ENCODE results near the gene MACROD2. TPM values are rescaled to one million over a fixed set of nuclear protein-coding genes. Genes with fewer than 3 reads are reported as not detected.
A peak's percentile ranks its signal among the peaks of the same experiment; 100 is the strongest.

Gene MACROD2
- total RNA-seq, 1 donor from 2014 or later: 78.2 TPM

DNA sequence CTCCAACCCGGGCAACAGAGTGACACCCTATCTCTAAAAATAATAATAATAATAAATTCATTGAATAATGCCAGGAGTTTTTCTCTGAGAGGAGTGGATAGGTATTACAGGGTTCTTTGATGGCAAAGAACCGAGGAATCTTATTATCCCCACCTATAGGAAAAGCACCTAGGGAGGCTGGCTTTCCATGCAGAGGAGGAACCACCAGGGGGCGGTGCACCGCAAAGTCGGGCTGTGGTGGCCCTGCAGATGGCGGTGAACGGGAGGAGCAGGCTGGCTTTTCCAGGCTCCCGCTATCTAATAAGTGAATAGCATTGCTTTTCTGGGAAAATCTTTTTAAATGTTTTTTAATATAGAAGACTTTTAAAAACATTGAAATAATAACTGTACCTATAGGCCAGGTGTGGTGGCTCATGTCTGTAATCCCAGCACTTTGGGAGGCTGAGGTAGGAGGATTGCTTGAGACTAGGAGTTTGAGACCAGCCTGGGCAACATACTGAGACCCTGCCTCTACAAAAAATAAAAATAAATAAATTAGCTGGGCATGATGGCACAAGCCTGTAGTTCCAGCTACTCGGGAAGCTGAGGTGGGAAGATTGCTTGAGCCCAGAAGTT, 1713.8 kb downstream of the MACROD2 start:
- ATAC-seq (peak; percentile 60), DNase-seq (peak; percentile 66)
- intact Hi-C loops (cut with DNase I): no loop called here
- TF ChIP-seq, protein P1, sequence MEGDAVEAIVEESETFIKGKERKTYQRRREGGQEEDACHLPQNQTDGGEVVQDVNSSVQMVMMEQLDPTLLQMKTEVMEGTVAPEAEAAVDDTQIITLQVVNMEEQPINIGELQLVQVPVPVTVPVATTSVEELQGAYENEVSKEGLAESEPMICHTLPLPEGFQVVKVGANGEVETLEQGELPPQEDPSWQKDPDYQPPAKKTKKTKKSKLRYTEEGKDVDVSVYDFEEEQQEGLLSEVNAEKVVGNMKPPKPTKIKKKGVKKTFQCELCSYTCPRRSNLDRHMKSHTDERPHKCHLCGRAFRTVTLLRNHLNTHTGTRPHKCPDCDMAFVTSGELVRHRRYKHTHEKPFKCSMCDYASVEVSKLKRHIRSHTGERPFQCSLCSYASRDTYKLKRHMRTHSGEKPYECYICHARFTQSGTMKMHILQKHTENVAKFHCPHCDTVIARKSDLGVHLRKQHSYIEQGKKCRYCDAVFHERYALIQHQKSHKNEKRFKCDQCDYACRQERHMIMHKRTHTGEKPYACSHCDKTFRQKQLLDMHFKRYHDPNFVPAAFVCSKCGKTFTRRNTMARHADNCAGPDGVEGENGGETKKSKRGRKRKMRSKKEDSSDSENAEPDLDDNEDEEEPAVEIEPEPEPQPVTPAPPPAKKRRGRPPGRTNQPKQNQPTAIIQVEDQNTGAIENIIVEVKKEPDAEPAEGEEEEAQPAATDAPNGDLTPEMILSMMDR (IDR thresholded peaks at IDR 0.05): peak; percentile 62
- Histone ChIP-seq H3K9me3 (no peaks in the 10 kb centered on the region), H3K4me1 (no peaks in the 10 kb centered on the region), H3K27me3 (no peaks in the 10 kb centered on the region), H3K27ac (no peak overlapping the region), H3K4me3 (no peak overlapping the region), H3K36me3 (no peaks in the 10 kb centered on the region)

DNA sequence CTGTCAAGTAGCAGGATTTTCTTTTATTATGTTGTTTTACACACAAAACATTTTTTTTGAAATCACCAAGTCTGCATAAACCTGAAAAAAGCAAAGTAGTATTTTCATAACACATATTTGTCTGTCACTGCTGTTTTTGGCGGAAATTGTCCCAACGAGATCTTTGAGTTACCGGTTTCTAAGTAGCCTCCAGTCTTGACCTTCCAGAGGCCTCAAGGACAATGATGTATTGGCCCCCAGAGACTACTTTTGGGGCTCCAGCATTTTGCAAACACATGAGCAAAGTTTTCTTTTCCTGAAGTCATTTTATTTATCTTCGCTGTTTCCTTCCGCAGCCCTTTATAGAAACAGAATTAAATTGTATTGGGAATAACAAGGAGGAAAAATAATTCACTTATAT, 1715.3 kb downstream of the MACROD2 start:
- ATAC-seq (no peak), DNase-seq (no peak)
- H3K4me1 ChIP-seq: no peaks in the 10 kb centered on the region
- H3K9me3 ChIP-seq: no peaks in the 10 kb centered on the region
- intact Hi-C loops (cut with DNase I): no loop called here
- TF ChIP-seq, protein P1 (IDR thresholded peaks at IDR 0.05): no peak
- no peak overlapping the region for H3K27ac ChIP-seq
- H3K4me3 ChIP-seq: no peak overlapping the region
- no peaks in the 10 kb centered on the region for H3K27me3 ChIP-seq
- no peaks in the 10 kb centered on the region for H3K36me3 ChIP-seq

DNA sequence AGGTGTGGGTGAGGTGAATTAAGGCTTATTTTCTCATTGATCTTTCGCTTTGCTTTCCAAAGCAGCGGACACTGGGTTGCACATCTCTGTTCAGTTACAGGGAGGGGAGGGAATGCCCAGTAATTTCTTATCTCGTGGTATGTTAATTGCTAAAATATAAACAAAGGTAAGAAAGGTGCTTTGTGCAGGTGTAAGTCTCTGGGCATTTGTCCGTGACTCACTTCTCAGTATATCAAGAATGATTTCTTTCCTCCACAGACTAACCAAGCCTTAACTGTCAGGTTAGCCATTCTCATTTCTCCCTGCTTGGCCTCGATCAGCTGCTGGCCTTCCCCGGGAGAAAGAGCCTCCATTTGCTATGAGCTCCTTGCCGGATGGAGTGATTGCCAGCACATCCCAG, 1715.9 kb downstream of the MACROD2 start:
- intact Hi-C loops (cut with DNase I): no loop called here
- H3K4me3 ChIP-seq: no peak overlapping the region
- ATAC-seq (no peak), DNase-seq (no peak)
- H3K36me3 ChIP-seq: no peaks in the 10 kb centered on the region
- no peak overlapping the region for H3K27ac ChIP-seq
- H3K9me3 ChIP-seq: no peaks in the 10 kb centered on the region
- H3K4me1 ChIP-seq: no peaks in the 10 kb centered on the region
- TF ChIP-seq, protein P1 (IDR thresholded peaks at IDR 0.05): no peak
- H3K27me3 ChIP-seq: no peaks in the 10 kb centered on the region

DNA sequence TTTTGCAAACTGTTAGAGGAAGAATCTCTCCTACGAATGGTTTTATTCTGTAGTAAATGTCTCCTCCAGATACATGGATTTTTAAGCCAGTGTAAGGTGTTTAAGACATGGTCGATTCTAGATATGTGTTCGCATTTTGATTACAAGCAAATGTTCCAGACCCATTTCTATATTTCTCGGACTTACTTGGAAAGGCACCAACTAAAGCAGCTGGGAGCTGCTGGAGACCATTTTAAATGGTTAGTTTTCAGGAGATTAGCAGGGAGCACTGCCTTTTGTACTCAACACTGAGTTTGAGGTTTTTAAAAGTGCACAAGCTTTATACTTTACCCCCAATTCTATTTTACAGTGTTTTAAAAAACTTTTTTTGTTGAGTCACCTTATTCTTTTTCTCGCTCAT, 1720.9 kb downstream of the MACROD2 start:
- Histone ChIP-seq H3K36me3 (no peaks in the 10 kb centered on the region), H3K4me3 (no peak overlapping the region), H3K4me1 (no peaks in the 10 kb centered on the region), H3K27me3 (no peaks in the 10 kb centered on the region), H3K27ac (no peak overlapping the region), H3K9me3 (no peaks in the 10 kb centered on the region)
- intact Hi-C loops (cut with DNase I): no loop called here
- no peak for DNase-seq
- TF ChIP-seq, protein P1 (IDR thresholded peaks at IDR 0.05): no peak
- no peak for ATAC-seq

DNA sequence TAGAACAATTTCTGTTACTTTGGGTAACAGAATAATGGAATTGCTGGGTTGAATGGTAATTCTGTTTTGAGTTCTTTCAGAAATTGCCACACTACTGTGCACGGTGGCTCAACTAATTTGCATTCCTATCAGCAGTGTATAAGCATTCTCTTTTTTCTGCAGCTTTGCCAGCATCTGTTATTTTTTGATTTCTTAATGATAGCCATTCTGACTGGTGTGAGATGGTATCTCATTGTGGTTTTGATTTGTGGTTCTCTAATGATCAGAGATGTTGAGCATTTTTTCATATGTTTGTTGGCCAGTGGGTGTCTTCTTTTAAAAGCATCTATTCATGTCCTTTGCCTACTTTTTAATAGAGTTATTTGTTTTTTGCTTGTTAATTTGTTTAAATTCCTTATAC, 1731.1 kb downstream of the MACROD2 start:
- Histone ChIP-seq H3K27ac (no peak overlapping the region), H3K36me3 (no peaks in the 10 kb centered on the region), H3K4me3 (no peak overlapping the region), H3K9me3 (peaks cover 4% of the 10 kb centered on the region), H3K27me3 (no peaks in the 10 kb centered on the region), H3K4me1 (no peaks in the 10 kb centered on the region)
- ATAC-seq (no peak), DNase-seq (no peak)
- TF ChIP-seq, protein P1 (IDR thresholded peaks at IDR 0.05): no peak
- intact Hi-C loops (cut with DNase I): no loop called here

DNA sequence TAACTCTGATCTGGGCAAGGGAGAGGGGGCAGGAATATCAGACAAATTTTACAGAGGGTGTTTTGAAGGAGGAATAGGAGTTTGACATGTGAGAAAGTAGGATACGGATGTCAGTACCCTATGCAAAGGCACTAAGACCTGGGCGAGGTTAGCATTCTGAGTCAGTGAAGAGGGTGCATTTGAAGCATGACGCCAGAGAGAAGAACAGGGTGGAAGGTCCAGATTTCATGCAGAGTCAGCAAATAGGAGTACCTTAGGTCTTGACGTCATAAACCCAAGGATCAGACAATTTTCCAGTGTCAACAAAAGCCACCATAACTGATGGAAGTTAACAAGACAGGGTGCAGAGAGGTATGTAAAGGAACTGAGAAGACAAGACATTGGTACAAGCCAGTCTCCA, 1738.7 kb downstream of the MACROD2 start:
- H3K36me3 ChIP-seq: no peaks in the 10 kb centered on the region
- ATAC-seq: no peak

More for the DNA sequence above, 1738.7 kb downstream of the MACROD2 start:
- Histone ChIP-seq H3K4me1 (no peaks in the 10 kb centered on the region), H3K9me3 (no peaks in the 10 kb centered on the region), H3K4me3 (no peak overlapping the region), H3K27me3 (no peaks in the 10 kb centered on the region), H3K27ac (no peak overlapping the region)
- TF ChIP-seq, protein P1 (IDR thresholded peaks at IDR 0.05): no peak
- intact Hi-C loops (cut with DNase I): no loop called here
- no peak for DNase-seq

Measured in upper lobe of right lung (tissue), 1 donor.